GM18951 (cell line): ENCODE measurements around the gene CAVIN3.

ENCODE experiments used
- POLR2A ChIP-seq: IDR thresholded peaks from 4 replicates; pipeline ENCODE4 v1.6.1; 2011; ENCODE audit warnings: mild to moderate bottlenecking; ENCODE audit not compliant: insufficient read length, insufficient read depth; ENCODE audit errors: extremely low read depth
- in situ Hi-C: fragments of 300-500 bp; cut with MboI; formaldehyde crosslinking; loops from one replicate; pipeline ENCODE4 v1.12.0; 2022; ENCODE audit warnings: low sequenced_read_pairs, mixed read lengths, inconsistent platforms; ENCODE audit not compliant: unreplicated experiment

Gene CAVIN3

GRCh38 chr11:6273188-6273587, 47.1 kb downstream of the CAVIN3 start:
- in situ Hi-C loops: no loop called here

GRCh38 chr11:6271598-6271997, 48.7 kb downstream of the CAVIN3 start:
- TF ChIP-seq POLR2A: no peak
- in situ Hi-C loops: no loop called here

More at GRCh38 chr11:6273188-6273587, 47.1 kb downstream of the CAVIN3 start:
- no peak for TF ChIP-seq POLR2A

- no peak for TF ChIP-seq POLR2A
- in situ Hi-C loops: no loop called here
These were observed 49.6 kb downstream of the CAVIN3 start for GRCh38 chr11:6270584-6271246.

- TF ChIP-seq POLR2A: no peak
- in situ Hi-C loops: no loop called here
These were observed 50.3 kb downstream of the CAVIN3 start for GRCh38 chr11:6269994-6270393.
